BLaER1 treated with 17β-estradiol and CSF1 and Interleukin-3, amounts not matched to agents 10 nM and 100 nM (cell line): Measurements from ENCODE around the gene CCDC14.
A peak's percentile ranks its signal among the peaks of the same experiment; 100 is the strongest.

Source experiments
- H3K27ac ChIP-seq, 11 experiments: shearing (Covaris generic); formaldehyde crosslinking; 2 replicates each; pipeline ENCODE4 v1.8.1; 2022
- H3K27me3 ChIP-seq, 11 experiments: shearing (Covaris generic); formaldehyde crosslinking; 2 replicates each; pipeline ENCODE4 v1.8.1; 2022
- H3K36me3 ChIP-seq, 11 experiments: shearing (Covaris generic); formaldehyde crosslinking; 2 replicates each; pipeline ENCODE4 v1.8.1; 2022
- H3K4me1 ChIP-seq, 10 experiments: shearing (Covaris generic); formaldehyde crosslinking; 2 replicates each; pipeline ENCODE4 v1.8.1; 2022
- H3K4me2 ChIP-seq, 11 experiments: shearing (Covaris generic); formaldehyde crosslinking; 2 replicates each; pipeline ENCODE4 v1.8.1; 2022
- H3K4me3 ChIP-seq, 10 experiments: shearing (Covaris generic); formaldehyde crosslinking; 2 replicates each; pipeline ENCODE4 v1.8.1; 2022
- H3K9ac ChIP-seq, 11 experiments: shearing (Covaris generic); formaldehyde crosslinking; 2 replicates each; pipeline ENCODE4 v1.8.1; 2022
- H3K9me3 ChIP-seq, 11 experiments: shearing (Covaris generic); formaldehyde crosslinking; replicated peaks in 1 of 11; 2 replicates each; pipeline ENCODE4 v1.8.1; 2022
- H4K20me1 ChIP-seq, 11 experiments: shearing (Covaris generic); formaldehyde crosslinking; 2 replicates each; pipeline ENCODE4 v1.8.1; 2022
- Cebpa-rat ChIP-seq, 11 experiments: shearing (Covaris generic); IDR thresholded peaks; 2 replicates each; pipeline ENCODE4 v1.8.1; 2022

The CCDC14 gene

DNA sequence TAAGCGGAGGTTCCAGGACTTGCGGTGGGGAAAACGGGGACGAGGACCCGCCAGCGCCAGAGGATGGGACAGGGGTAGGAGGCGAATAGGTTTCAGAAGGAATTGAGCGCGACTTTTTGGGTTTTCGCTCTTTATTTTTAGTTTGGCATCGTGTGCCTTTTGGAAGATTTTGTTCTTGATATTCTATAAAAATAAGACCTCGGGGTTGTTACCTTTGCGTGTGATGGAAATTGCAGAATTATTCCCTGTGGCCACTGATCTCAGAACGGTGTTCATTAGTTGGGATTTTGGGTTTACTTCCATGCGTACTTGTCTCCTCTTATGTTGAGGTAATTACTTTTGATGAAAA, 453 bp upstream of the CCDC14 start:
- Histone ChIP-seq H3K9me3 (no peaks in the 10 kb centered on the region), H3K27ac (peak overlapping the region in 5 of 11 experiments; percentile 83 to 96 (median 86); a peak in 10 of 22 replicates), H3K4me2 (peak overlapping the region; percentile 52 to 88 (median 71)), H3K36me3 (peaks cover under 1 to 12% (median 2%) of the 10 kb centered on the region in 11 experiments; a peak in 13 of 22 replicates), H3K4me1 (peaks cover 7 to 30% (median 16%) of the 10 kb centered on the region in 10 experiments; a peak in 16 of 20 replicates), H3K9ac (peak overlapping the region; percentile 85 to 97 (median 92); a peak in 20 of 22 replicates), H4K20me1 (no peaks in the 10 kb centered on the region), H3K4me3 (peak overlapping the region; percentile 68 to 95 (median 85)), H3K27me3 (no peaks in the 10 kb centered on the region)
- TF ChIP-seq Cebpa-rat (IDR thresholded peaks at IDR 0.05) = no peak

DNA sequence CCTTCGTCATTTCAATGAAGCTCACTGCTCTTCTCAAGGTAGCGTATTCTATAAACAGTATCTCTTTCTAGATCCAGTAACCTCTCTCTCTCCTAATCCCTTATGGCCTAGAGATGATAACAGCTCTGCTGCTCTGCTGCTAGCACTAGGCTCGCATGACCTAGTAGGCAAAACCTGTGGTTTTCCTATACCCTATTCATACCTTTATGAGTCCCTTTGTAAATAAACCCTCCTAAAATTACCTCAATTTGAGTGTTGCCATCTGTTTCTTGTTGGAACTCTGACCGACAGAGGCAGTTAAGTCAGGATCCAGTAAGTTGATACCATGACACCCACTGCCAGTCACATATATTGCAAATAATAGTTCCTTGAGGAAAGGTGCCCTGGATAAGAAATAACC, 7.3 kb downstream of the CCDC14 start:
- Histone ChIP-seq H4K20me1 (no peaks in the 10 kb centered on the region), H3K27ac (no peak overlapping the region), H3K9ac (no peak overlapping the region), H3K27me3 (no peaks in the 10 kb centered on the region), H3K4me1 (peaks cover 0 to 11% (median 1%) of the 10 kb centered on the region in 10 experiments; a peak in 6 of 20 replicates), H3K9me3 (no peaks in the 10 kb centered on the region), H3K36me3 (peaks cover 55 to 80% (median 69%) of the 10 kb centered on the region in 11 experiments), H3K4me3 (no peak overlapping the region), H3K4me2 (no peak overlapping the region)
- TF ChIP-seq Cebpa-rat (IDR thresholded peaks at IDR 0.05) = no peak

DNA sequence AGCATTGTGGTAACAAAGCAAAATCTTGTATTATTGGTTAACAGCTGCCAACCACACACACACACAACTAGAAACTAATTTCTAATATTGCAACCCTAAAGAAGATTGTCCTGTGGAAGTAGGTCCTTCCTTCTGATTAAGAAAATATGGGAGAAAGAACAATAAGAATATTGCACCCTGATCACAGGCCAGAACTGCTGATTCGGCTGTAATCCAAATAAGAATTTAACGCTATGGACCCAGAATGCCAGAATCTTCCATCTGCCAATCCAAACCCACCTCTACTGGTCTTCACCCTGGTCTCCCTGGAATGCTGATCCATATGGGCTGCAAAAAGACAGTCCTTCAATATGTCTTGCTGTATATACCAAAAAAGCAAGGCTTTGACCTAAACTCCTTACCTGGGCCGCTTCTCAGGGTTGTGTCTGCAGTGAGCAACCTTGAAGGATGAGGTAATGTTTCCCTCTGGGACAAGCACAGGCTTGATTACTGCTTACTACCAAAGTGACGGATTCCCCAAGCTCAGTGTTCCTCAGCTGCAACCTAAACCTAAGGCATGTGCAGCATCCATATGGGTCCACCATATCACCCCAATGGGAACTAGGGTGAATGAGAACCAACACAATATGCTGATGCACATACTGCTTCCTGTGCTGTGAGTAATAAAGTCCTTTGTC, 8.0 kb downstream of the CCDC14 start:
- Histone ChIP-seq H3K4me2 (no peak overlapping the region), H3K27me3 (no peaks in the 10 kb centered on the region), H3K4me3 (no peak overlapping the region), H3K4me1 (peaks cover 0 to 6% (median 0%) of the 10 kb centered on the region in 10 experiments; a peak in 1 of 20 replicates), H3K9ac (no peak overlapping the region), H3K36me3 (peaks cover 62 to 88% (median 76%) of the 10 kb centered on the region in 11 experiments), H4K20me1 (no peaks in the 10 kb centered on the region), H3K9me3 (no peaks in the 10 kb centered on the region), H3K27ac (no peak overlapping the region)
- no peak for TF ChIP-seq Cebpa-rat (IDR thresholded peaks at IDR 0.05)

DNA sequence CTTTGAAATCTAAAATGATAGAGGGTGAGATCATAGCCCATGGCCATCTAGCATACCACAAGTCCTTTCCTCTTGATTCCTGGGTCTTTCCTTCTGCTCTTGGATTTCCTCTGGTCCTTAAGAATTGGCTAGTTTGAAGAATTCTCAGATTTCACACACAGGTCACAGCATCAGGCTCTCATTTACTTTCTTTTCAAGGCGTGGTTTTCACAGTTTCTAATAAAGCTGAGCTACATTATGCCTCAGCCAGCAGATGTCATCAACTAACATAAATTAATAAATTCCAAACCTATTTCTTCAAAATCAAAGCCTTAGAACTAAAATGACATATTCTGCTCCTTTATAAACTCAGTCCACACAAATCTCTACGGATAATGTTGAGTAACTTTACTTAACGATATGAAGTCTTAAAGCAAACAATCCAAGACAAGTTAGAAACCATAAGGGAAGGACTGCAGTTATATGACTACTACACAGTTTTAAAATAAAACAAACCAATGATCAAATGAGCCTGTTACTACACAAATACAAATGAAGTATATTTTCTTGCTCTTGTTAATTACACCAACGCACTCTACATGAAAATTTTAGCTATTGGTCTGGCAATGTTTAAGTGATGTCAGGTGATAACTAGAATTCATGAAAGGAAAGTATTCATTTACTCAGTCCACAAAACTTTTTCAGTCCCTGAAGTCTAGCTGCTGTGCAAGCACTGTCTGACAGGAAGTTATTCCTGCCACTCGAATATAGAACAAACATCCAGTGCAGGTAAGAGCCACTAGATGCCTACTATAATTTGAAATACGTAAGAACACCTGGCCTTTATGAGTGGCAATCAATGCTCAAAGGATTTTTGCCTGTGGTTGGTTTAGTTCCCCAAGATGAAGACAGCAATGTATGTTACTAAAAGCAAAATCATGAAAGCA, 9.2 kb downstream of the CCDC14 start:
- no peak overlapping the region for H3K4me2 ChIP-seq
- no peaks in the 10 kb centered on the region for H4K20me1 ChIP-seq
- H3K4me3 ChIP-seq = no peak overlapping the region
- no peak overlapping the region for H3K9ac ChIP-seq
- H3K4me1 ChIP-seq = no peaks in the 10 kb centered on the region
- H3K27me3 ChIP-seq = no peaks in the 10 kb centered on the region
- no peak for TF ChIP-seq Cebpa-rat (IDR thresholded peaks at IDR 0.05)
- H3K9me3 ChIP-seq = no peaks in the 10 kb centered on the region
- H3K36me3 ChIP-seq = peaks cover 73 to 99% (median 84%) of the 10 kb centered on the region in 11 experiments
- no peak overlapping the region for H3K27ac ChIP-seq

DNA sequence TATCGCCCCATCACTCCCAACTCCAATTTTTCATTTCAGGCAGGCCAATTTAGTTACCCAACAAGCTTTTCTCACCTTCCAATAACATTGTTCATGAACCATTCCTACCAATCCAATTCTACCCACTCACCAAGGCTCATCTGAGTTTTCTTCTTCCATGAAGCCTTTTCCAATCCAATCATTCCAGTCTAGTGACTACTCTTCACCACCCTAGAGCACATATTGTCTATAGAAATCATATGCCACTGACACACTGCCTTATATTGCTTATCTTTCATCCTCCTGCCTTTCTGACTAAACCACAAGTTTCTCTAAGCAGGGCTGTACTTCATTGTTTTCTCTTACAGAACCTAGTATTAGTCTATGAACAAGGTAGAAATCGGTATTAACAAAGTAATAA, 11.4 kb downstream of the CCDC14 start:
- H3K27ac ChIP-seq = no peak overlapping the region
- no peak overlapping the region for H3K4me2 ChIP-seq
- H3K4me3 ChIP-seq = no peak overlapping the region
- no peaks in the 10 kb centered on the region for H3K9me3 ChIP-seq
- no peaks in the 10 kb centered on the region for H4K20me1 ChIP-seq
- H3K27me3 ChIP-seq = no peaks in the 10 kb centered on the region
- H3K9ac ChIP-seq = no peak overlapping the region
- H3K36me3 ChIP-seq = peaks cover 72 to 99% (median 82%) of the 10 kb centered on the region in 11 experiments
- no peak for TF ChIP-seq Cebpa-rat (IDR thresholded peaks at IDR 0.05)
- no peaks in the 10 kb centered on the region for H3K4me1 ChIP-seq

DNA sequence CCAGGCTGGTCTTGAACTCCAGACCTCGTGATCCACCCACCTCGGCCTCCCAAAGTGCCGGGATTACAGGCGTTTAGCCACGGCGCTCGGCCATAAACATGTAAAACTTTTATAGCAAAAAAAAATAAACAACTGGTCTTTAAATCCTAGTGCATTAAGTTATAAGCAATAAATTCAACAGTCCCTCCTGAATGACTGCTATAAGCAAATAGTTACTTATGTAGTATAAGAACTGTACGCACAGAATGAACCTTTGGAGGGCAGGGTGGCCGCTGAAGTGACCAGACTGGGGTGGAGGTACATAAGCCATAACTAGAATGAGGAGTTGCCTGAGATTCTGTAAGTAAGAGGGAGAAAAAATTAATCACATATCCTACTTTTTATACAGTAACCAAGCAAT, 12.6 kb downstream of the CCDC14 start:
- Histone ChIP-seq H3K4me2 (no peak overlapping the region), H3K9me3 (no peaks in the 10 kb centered on the region), H3K27ac (no peak overlapping the region), H3K9ac (no peak overlapping the region), H3K4me3 (no peak overlapping the region), H3K4me1 (no peaks in the 10 kb centered on the region), H4K20me1 (no peaks in the 10 kb centered on the region), H3K27me3 (no peaks in the 10 kb centered on the region), H3K36me3 (peaks cover 76 to 99% (median 86%) of the 10 kb centered on the region in 11 experiments)
- no peak for TF ChIP-seq Cebpa-rat (IDR thresholded peaks at IDR 0.05)

DNA sequence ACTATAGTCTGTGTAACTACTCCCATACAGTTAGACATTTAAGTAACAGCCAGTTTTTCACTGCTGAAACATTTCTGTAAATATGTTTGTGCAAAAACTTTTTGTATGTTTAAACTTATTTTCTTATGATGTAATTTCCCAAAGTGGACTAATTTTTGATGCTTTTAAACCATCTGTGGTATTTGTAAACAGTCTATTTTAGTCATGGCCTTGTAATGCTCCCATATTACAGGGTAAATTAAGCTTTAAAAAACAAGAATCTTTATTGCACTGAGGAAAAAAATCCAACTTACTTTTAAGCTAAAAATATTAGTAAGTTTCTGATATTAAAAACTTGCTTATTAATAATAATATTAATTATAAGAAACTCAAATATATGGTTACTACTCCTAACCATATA, 13.5 kb downstream of the CCDC14 start:
- Histone ChIP-seq H3K27ac (no peak overlapping the region), H3K9ac (no peak overlapping the region), H3K4me3 (no peak overlapping the region), H4K20me1 (no peaks in the 10 kb centered on the region), H3K4me1 (no peaks in the 10 kb centered on the region), H3K4me2 (no peak overlapping the region), H3K36me3 (peaks cover 76 to 99% (median 86%) of the 10 kb centered on the region in 11 experiments), H3K27me3 (no peaks in the 10 kb centered on the region), H3K9me3 (no peaks in the 10 kb centered on the region)
- TF ChIP-seq Cebpa-rat (IDR thresholded peaks at IDR 0.05) = no peak

DNA sequence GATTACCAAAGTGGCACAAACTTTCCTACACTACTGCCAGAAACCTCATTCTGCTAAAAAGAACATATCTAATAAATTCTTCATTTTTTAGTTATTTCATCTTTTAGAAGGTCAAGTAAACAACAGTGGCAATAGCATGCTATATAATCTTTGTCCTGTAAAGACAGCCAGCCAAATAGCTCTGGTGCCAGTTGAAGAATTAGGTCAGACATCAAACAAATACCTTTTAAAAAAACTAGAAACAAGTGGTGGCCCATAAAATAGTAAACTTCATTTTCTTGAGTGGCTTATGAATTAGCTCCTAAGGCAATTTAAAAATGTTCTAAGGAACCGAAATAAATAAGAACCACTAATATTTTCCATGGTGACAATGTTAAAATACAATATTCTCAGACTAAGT, 19.5 kb downstream of the CCDC14 start:
- Histone ChIP-seq H3K4me3 (no peak overlapping the region), H4K20me1 (no peaks in the 10 kb centered on the region), H3K4me2 (no peak overlapping the region), H3K9me3 (no peaks in the 10 kb centered on the region), H3K27me3 (no peaks in the 10 kb centered on the region), H3K27ac (no peak overlapping the region), H3K36me3 (peaks cover 39 to 100% (median 61%) of the 10 kb centered on the region in 11 experiments), H3K4me1 (no peaks in the 10 kb centered on the region), H3K9ac (no peak overlapping the region)
- no peak for TF ChIP-seq Cebpa-rat (IDR thresholded peaks at IDR 0.05)

DNA sequence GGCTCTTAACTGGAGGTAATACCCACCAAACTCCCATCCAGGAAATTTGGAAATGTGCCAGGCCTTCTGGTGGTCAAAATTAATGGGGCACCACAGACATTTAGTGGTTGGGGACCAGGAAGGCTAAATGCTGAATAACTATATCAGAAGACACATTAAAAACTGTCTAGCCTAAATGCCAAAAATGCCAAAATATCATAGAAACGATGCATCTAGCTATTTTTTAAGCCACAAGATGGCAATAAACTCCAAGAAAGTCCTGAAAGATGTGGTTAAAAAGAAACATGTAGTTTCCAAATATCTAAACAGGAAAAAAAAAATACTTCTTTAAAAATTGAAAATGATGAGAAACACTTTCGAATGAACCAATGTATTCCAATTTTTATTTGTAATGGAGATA, 19.9 kb downstream of the CCDC14 start:
- Histone ChIP-seq H3K4me2 (no peak overlapping the region), H3K9me3 (no peaks in the 10 kb centered on the region), H4K20me1 (no peaks in the 10 kb centered on the region), H3K9ac (no peak overlapping the region), H3K27me3 (no peaks in the 10 kb centered on the region), H3K4me1 (no peaks in the 10 kb centered on the region), H3K4me3 (no peak overlapping the region), H3K36me3 (peaks cover 36 to 100% (median 59%) of the 10 kb centered on the region in 11 experiments), H3K27ac (no peak overlapping the region)
- no peak for TF ChIP-seq Cebpa-rat (IDR thresholded peaks at IDR 0.05)
